B cell (primary cell): Measurements from ENCODE around the gene TTC9C. TPM values are rescaled to one million over a fixed set of nuclear protein-coding genes. Genes with fewer than 3 reads are reported as not detected.
"Not testable (repeated sequence)": the region's sequence is repeated elsewhere in the genome, so short reads cannot be mapped to it uniquely, and the experiment has no call there.

Experiments
- ATAC-seq: fragments of 200-7000 bp; cut with Tn5 transposase; one replicate; pipeline ENCODE4 v1.10.0; 2021; ENCODE audit warnings: low read depth, mild to moderate bottlenecking, moderate number of reproducible peaks, moderate library complexity
- CTCF ChIA-PET: fragments of 350-600 bp; sonication (Branson Sonifier 250); formaldehyde crosslinking; loops from one replicate; lab custom pipeline; 2021; ENCODE audit warnings: antibody characterized with exemption, inconsistent platforms; lab: Charles Lee
- POLR2A ChIA-PET: fragments of 350-600 bp; sonication (Branson Sonifier 250); formaldehyde crosslinking; loops from one replicate; lab custom pipeline; 2021; ENCODE audit warnings: antibody characterized with exemption; lab: Charles Lee
- DNase-seq: peaks from one replicate; pipeline ENCODE4 v3.0.0; 2013
- H2AFZ ChIP-seq: 2 replicates; pipeline ENCODE4 v1.6.1; 2012; ENCODE audit warnings: mild to moderate bottlenecking, low read depth, low read length; ENCODE audit not compliant: insufficient read depth, poor library complexity, severe bottlenecking
- H3K27ac ChIP-seq, 2 donors: 1 replicate in 1 of 2; 2 replicates in 1 of 2; pipeline ENCODE4 v1.5.1; 2012 to 2013; ENCODE audit warnings: low read length in 2 of 2, mild to moderate bottlenecking in 2 of 2, moderate library complexity in 1 of 2
- H3K27me3 ChIP-seq, 4 experiments: fragments of 200-600 bp in 1 of 4; sonication (generic) in 1 of 4; replicated peaks in 1 of 4; 1 replicate in 2 of 4; 2 replicates in 2 of 4; pipeline versions ENCODE4 v1.6.1 to v1.7.0; 2013 to 2016; ENCODE audit warnings: low read length in 3 of 4, mild to moderate bottlenecking in 2 of 4, mixed read lengths in 1 of 4, moderate library complexity in 1 of 4; ENCODE audit not compliant: insufficient read depth in 4 of 4, control insufficient read depth in 3 of 4; ENCODE audit errors: control extremely low read depth in 1 of 4
- H3K36me3 ChIP-seq, 2 experiments: replicated peaks in 1 of 2; 1 replicate in 1 of 2; 2 replicates in 1 of 2; pipeline versions ENCODE4 v1.6.1 to v1.7.1; 2013; ENCODE audit warnings: low read length in 1 of 2; ENCODE audit not compliant: insufficient read depth in 2 of 2, control insufficient read depth in 1 of 2; ENCODE audit errors: control extremely low read depth in 1 of 2, extremely low read depth in 1 of 2
- H3K4me1 ChIP-seq, 2 donors: fragments of 200-600 bp in 1 of 2; sonication (generic) in 1 of 2; 1 replicate in 1 of 2; 2 replicates in 1 of 2; pipeline versions ENCODE4 v1.5.1 to v1.6.1; 2013 to 2017; ENCODE audit warnings: low read length in 2 of 2; ENCODE audit not compliant: control insufficient read depth in 2 of 2, insufficient read depth in 2 of 2
- H3K4me2 ChIP-seq: replicated peaks from 2 replicates; pipeline ENCODE3; 2012; ENCODE audit warnings: mild to moderate bottlenecking, low read depth, low read length; ENCODE audit not compliant: poor library complexity, severe bottlenecking
- H3K4me3 ChIP-seq, 5 experiments: fragments of 200-600 bp in 1 of 5; sonication (generic) in 1 of 5; 1 replicate in 3 of 5; 2 replicates in 2 of 5; pipeline versions ENCODE4 v1.5.1 to v1.7.0; 2011 to 2016; ENCODE audit warnings: low read length in 4 of 5, mild to moderate bottlenecking in 4 of 5, low read depth in 2 of 5, control low read depth in 1 of 5, moderate library complexity in 1 of 5; ENCODE audit not compliant: insufficient read depth in 1 of 5; ENCODE audit errors: control extremely low read depth in 1 of 5, extremely low read depth in 1 of 5
- H3K79me2 ChIP-seq: fragments of 200-600 bp; sonication (generic); one replicate; pipeline ENCODE4 v1.6.0; 2016; ENCODE audit warnings: low read length; ENCODE audit not compliant: control insufficient read depth, insufficient read depth
- H3K9ac ChIP-seq: fragments of 200-600 bp; sonication (generic); 2 replicates; pipeline ENCODE4 v1.6.1; 2017; ENCODE audit warnings: mild to moderate bottlenecking, low read length, moderate library complexity
- H3K9me3 ChIP-seq, 3 donors: one replicate each; pipeline versions ENCODE4 v1.6.1 to v1.7.1; 2013; ENCODE audit warnings: low read length in 2 of 3; ENCODE audit not compliant: control insufficient read depth in 2 of 3, insufficient read depth in 1 of 3; ENCODE audit errors: control extremely low read depth in 1 of 3
- H4K20me1 ChIP-seq: 2 replicates; pipeline ENCODE4 v1.6.0; 2012; ENCODE audit warnings: mild to moderate bottlenecking, low read length; ENCODE audit not compliant: insufficient read depth, control insufficient read depth, poor library complexity, severe bottlenecking
- H3K27ac Mint-ChIP-seq: one replicate; pipeline ENCODE4 v1.8.0; 2021; ENCODE audit warnings: mixed read lengths
- H3K27me3 Mint-ChIP-seq: one replicate; pipeline ENCODE4 v1.8.0; 2021; ENCODE audit warnings: mixed read lengths
- H3K4me1 Mint-ChIP-seq: one replicate; pipeline ENCODE4 v1.8.0; 2021; ENCODE audit warnings: mixed read lengths
- H3K4me3 Mint-ChIP-seq: one replicate; pipeline ENCODE4 v1.8.0; 2021; ENCODE audit warnings: mixed read lengths
- H3K9me3 Mint-ChIP-seq: one replicate; pipeline ENCODE4 v1.8.0; 2022; ENCODE audit warnings: mixed read lengths; ENCODE audit not compliant: insufficient read depth
- EZH2 ChIP-seq: IDR thresholded peaks from 2 replicates; pipeline ENCODE4 v1.6.1; 2012; ENCODE audit warnings: borderline replicate concordance, low read depth, mild to moderate bottlenecking, moderate library complexity, low read length; ENCODE audit not compliant: insufficient read depth, poor library complexity, severe bottlenecking
- whole genome bisulfite sequencing: methylation state at CpG from one replicate; pipeline ENCODE4 v1.1.5; 2013; ENCODE audit warnings: missing lambda C conversion rate; ENCODE audit not compliant: insufficient coverage; 5-methylcytosine and 5-hydroxymethylcytosine counted together
- intact Hi-C: fragments of 100-400 bp; cut with micrococcal nuclease; formaldehyde crosslinking; loops from one replicate; pipeline ENCODE4 v1.10.0; 2022
- polyA plus RNA-seq: library from polyadenylated mRNA; depleted of rRNA; stranded (reverse); fragments of >200 nt; gene quantifications from 2 replicates; pipeline ENCODE4 v1.2.3, GENCODE V29; 2012
- total RNA-seq, 2 donors: library from RNA; stranded (reverse); fragments of 120-200 nt in 1 of 2; gene quantifications; 1 replicate in 1 of 2; 2 replicates in 1 of 2; pipeline versions ENCODE4 v1.2.3 to v1.2.4, GENCODE V29; 2013 to 2022
- TF ChIP-seq, protein P1 (sequence below): fragments of 200-600 bp; IDR thresholded peaks from one replicate; pipeline ENCODE4 v1.8.0; 2022; ENCODE audit warnings: antibody characterized with exemption, mild to moderate bottlenecking

The TTC9C gene
- total and polyA plus RNA-seq, 2 donors (not counting 1 experiment from before 2014, with no cell fraction given), result 33.5 to 56.3 TPM

DNA sequence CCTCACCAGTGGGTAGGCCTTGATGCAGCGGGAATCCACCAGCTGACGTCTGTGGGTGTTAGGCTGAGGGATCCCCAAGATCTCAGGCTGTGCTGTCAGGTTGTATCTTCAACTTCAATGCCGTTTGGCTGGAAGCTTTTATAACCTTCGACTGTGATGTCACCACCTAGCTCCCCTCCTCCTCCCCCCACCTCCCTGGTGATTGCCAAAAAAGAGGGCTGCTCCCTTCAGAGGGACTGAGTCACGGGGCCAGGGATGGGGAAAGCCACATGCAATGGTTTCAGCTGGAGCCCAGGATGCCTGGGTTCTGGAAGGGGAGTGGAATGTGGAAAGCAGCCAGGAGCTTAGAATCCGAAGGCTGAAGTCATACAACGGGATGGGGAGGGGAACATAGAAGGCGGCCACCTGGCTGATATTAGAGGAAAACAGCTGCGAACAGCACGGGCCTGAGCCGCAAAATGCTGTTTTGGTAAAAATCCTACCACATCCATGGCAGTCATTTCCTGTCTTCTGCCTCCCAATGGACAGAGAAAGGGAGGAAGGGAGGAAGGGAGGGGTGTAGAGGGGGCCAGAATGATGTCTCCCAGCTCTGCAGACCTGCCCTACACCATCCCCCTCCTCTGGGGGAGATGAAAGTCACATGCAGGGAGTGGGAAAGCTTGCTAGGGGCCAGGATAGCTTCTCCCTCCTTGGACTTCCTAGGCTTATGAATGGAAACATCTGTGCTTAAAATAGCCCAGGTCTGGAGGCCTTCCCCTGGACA lies 38.7 kb upstream of the TTC9C start, which contains the start of gene LRRN4CL:
LRRN4CL (minus strand) TSS at position 110 of the 763 bp plus-strand sequence. CDS start 1,022 bp downstream, outside the sequence.
- ChIA-PET POLR2A (interaction anchor here (0.9 kb wide), 1 partner anchor 38 kb away, joined by 3 read pairs; the partner anchor contains the start of gene HNRNPUL2), CTCF (interaction anchor here (0.7 to 1.6 kb wide), 5 partner anchors 9 to 174 kb away, joined by 3 to 5 read pairs (median 4); no protein-coding TSS in a partner anchor)
- DNase-seq (no peak), ATAC-seq (no peak)
- Histone ChIP-seq H3K36me3 (peaks cover 0 to 18% of the 10 kb centered on the region in 2 experiments), H3K4me2 (no peak within 1 kb of the TSS), H3K79me2 (no peaks in the 10 kb centered on the region), H3K9me3 (no peaks in the 10 kb centered on the region), H4K20me1 (no peaks in the 10 kb centered on the region), H3K27me3 (peaks cover 0 to 17% (median 6%) of the 10 kb centered on the region in 4 experiments), H3K27ac (no peak within 1 kb of the TSS), H2AFZ (no peak within 1 kb of the TSS), H3K4me1 (peaks cover 3 to 6% of the 10 kb centered on the region in 2 donors), H3K9ac (no peak within 1 kb of the TSS), H3K4me3 (no peak within 1 kb of the TSS)
- TF ChIP-seq, protein P1, sequence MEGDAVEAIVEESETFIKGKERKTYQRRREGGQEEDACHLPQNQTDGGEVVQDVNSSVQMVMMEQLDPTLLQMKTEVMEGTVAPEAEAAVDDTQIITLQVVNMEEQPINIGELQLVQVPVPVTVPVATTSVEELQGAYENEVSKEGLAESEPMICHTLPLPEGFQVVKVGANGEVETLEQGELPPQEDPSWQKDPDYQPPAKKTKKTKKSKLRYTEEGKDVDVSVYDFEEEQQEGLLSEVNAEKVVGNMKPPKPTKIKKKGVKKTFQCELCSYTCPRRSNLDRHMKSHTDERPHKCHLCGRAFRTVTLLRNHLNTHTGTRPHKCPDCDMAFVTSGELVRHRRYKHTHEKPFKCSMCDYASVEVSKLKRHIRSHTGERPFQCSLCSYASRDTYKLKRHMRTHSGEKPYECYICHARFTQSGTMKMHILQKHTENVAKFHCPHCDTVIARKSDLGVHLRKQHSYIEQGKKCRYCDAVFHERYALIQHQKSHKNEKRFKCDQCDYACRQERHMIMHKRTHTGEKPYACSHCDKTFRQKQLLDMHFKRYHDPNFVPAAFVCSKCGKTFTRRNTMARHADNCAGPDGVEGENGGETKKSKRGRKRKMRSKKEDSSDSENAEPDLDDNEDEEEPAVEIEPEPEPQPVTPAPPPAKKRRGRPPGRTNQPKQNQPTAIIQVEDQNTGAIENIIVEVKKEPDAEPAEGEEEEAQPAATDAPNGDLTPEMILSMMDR, result no peak
- no peak for TF ChIP-seq EZH2
- H3K27ac Mint-ChIP-seq, result peak within 1 kb of the TSS; percentile 26
- peaks cover under 1% of the 10 kb centered on the region for H3K4me1 Mint-ChIP-seq
- intact Hi-C loops, result no loop called here
- no peak within 1 kb of the TSS for H3K4me3 Mint-ChIP-seq
- H3K27me3 Mint-ChIP-seq, result peaks cover 4% of the 10 kb centered on the region
- H3K9me3 Mint-ChIP-seq, result no peaks in the 10 kb centered on the region
- WGBS, result 95% methylated on average over 6 of the region's 11 CpGs

DNA sequence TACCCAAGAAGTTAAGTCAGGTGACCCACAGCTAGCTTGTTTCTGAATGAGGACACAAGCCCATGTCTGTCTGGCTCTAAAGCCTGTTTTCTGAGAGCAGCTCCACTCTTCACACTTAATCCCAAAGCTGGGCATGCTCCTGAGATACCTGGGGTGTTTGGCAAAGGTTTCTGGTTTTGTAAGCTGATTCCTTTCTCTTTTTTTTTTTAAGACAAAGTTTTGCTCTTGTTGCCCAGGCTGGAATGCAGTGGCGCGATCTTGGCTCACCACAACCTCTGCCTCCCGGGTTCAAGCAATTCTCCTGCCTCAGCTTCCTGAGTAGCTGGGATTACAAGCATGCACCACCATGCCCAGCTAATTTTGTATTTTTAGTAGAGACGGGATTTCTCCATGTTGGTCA lies 34.7 kb upstream of the TTC9C start:
- not testable (repeated sequence) for H3K4me3 Mint-ChIP-seq, H3K9me3 ChIP-seq, H3K4me3 ChIP-seq, H3K27me3 Mint-ChIP-seq, H4K20me1 ChIP-seq, H3K4me1 Mint-ChIP-seq, DNase-seq, H3K9me3 Mint-ChIP-seq, H3K9ac ChIP-seq, H2AFZ ChIP-seq, H3K4me2 ChIP-seq, H3K27me3 ChIP-seq, ATAC-seq, H3K79me2 ChIP-seq, H3K27ac ChIP-seq, H3K27ac Mint-ChIP-seq, H3K4me1 ChIP-seq
- ChIA-PET CTCF (interaction anchor here (0.6 to 5.3 kb wide), 24 partner anchors 8 to 312 kb away, joined by 3 to 41 read pairs (median 4); partner anchors contain the start of genes BSCL2, C11orf98, CSKMT and LBHD1), POLR2A (interaction anchor here (0.7 to 1.4 kb wide), 2 partner anchors 12 to 34 kb away, joined by 4 to 5 read pairs; partner anchors contain the start of gene HNRNPUL2)
- intact Hi-C loops, result loop anchor here (1.0 kb wide), 5 partner anchors 14 to 313 kb away; partner anchors contain the start of gene UBXN1
- H3K36me3 ChIP-seq, result peaks cover 0 to 18% of the 10 kb centered on the region in 2 experiments
- no CpG with 5 or more reads among the region's 4 CpGs for WGBS
